ENCODE data around the gene DNM3.

DNA sequence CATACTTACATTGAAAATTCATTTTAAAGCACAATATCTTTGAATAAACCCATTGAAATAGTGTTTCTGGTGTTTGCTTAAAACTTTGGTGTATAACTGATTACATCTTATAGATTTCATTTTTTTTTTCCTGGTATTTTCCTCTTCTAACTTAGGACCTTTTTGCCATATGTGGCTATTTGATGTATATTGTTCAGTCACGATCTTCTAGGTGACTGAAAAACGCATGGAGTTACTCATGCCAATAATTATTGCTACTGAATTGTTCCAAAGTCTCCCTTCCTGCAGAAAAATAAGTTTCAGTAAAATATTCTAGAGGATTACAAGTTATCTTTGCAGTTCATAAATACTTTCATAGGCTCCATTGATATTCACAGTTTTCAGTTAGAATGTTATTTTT, 556.3 kb downstream of the DNM3 start:
- TF ChIP-seq ZNF8 (CRISPR knock-in tag; IDR thresholded peaks at IDR 0.05) = no peak
- TF ChIP-seq, protein P1, sequence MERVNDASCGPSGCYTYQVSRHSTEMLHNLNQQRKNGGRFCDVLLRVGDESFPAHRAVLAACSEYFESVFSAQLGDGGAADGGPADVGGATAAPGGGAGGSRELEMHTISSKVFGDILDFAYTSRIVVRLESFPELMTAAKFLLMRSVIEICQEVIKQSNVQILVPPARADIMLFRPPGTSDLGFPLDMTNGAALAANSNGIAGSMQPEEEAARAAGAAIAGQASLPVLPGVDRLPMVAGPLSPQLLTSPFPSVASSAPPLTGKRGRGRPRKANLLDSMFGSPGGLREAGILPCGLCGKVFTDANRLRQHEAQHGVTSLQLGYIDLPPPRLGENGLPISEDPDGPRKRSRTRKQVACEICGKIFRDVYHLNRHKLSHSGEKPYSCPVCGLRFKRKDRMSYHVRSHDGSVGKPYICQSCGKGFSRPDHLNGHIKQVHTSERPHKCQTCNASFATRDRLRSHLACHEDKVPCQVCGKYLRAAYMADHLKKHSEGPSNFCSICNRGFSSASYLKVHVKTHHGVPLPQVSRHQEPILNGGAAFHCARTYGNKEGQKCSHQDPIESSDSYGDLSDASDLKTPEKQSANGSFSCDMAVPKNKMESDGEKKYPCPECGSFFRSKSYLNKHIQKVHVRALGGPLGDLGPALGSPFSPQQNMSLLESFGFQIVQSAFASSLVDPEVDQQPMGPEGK (CRISPR knock-in tag; IDR thresholded peaks at IDR 0.05; ENCODE audit: borderline replicate concordance) = no peak
- TF ChIP-seq ARNTL (CRISPR knock-in tag; IDR thresholded peaks at IDR 0.05; ENCODE audit: borderline replicate concordance, low read depth) = no peak

All from SK-N-SH treated with all-trans-retinoic acid at 6 μM for 48 hours (cell line).